GM12878 (cell line): ENCODE data around the gene SLC35F6.

Experiments
- BRCA1 ChIP-seq: IDR thresholded peaks from 2 replicates; pipeline ENCODE4 v1.6.1; 2011; ENCODE audit warnings: low read depth, low read length, improper control_type of control experiment
- CHD1 ChIP-seq: IDR thresholded peaks from 2 replicates; pipeline ENCODE4 v1.6.1; 2012; ENCODE audit warnings: low read depth, low read length, improper control_type of control experiment
- MEF2A ChIP-seq: IDR thresholded peaks from 2 replicates; pipeline ENCODE4 v1.6.1; 2011; ENCODE audit warnings: low read depth, mild to moderate bottlenecking, low read length, moderate library complexity; ENCODE audit not compliant: insufficient read depth
- MXI1 ChIP-seq: fragments of 150-350 bp; IDR thresholded peaks from 2 replicates; pipeline ENCODE4 v1.6.1; 2011; ENCODE audit warnings: low read depth, mild to moderate bottlenecking, inconsistent platforms, low read length, improper control_type of control experiment
- POLR2A ChIP-seq: IDR thresholded peaks from 2 replicates; pipeline ENCODE4 v1.6.1; 2011; ENCODE audit warnings: low read depth, mild to moderate bottlenecking, low read length
- REST ChIP-seq: IDR thresholded peaks from 2 replicates; pipeline ENCODE4 v1.6.1; 2012; ENCODE audit warnings: mild to moderate bottlenecking, low read depth, low read length

DNA sequence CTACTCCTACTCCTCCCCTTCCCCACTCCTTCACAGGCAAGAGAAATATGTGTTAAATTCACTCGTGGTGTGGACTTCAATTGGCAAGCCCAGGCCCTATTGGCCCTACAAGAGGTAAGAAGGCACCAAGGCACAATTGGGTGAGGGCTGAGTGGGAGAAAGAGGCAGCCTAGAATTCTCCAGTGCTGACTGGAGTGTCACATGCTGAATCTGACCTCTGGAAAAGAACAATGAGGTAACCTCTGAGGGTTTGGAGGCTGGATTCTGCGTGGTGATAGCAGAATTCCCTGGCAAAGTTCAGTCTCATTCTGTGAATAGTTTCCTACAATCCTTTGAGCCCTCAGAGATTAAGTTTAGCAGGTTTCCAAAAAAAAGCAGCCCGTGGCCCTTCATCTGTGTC lies 28.6 kb downstream of the SLC35F6 start:
- TF ChIP-seq REST (no peak), MXI1 (no peak), POLR2A (no peak), MEF2A (no peak), BRCA1 (no peak), CHD1 (no peak)
